H9 (cell line): Measurements from ENCODE around the gene KCNH1. TPM values are rescaled to one million over a fixed set of nuclear protein-coding genes. Genes with fewer than 3 reads are reported as not detected.

Experiments
- DNase-seq: peaks from one replicate; pipeline ENCODE4 v3.0.0-alpha.2; 2017
- H2AFZ ChIP-seq: one replicate; pipeline ENCODE4 v1.6.1; 2013; ENCODE audit warnings: mild to moderate bottlenecking, low read length, control low read depth, moderate library complexity
- H2AK5ac ChIP-seq: 2 replicates; pipeline ENCODE4 v1.6.1; 2013; ENCODE audit warnings: low read length, control low read depth, mixed read lengths; ENCODE audit not compliant: insufficient read length
- H2BK120ac ChIP-seq: one replicate; pipeline ENCODE4 v1.6.1; 2013; ENCODE audit warnings: low read depth, mild to moderate bottlenecking, low read length, control low read depth, inconsistent platforms; ENCODE audit not compliant: poor library complexity, severe bottlenecking
- H2BK12ac ChIP-seq: 2 replicates; pipeline ENCODE4 v1.6.1; 2013; ENCODE audit warnings: low read length, control low read depth, mixed read lengths, low read depth; ENCODE audit not compliant: insufficient read length
- H2BK15ac ChIP-seq: 2 replicates; pipeline ENCODE4 v1.6.1; 2013; ENCODE audit warnings: low read depth, low read length, control low read depth
- H2BK20ac ChIP-seq: one replicate; pipeline ENCODE4 v1.6.1; 2013; ENCODE audit warnings: low read depth, mild to moderate bottlenecking, low read length, control low read depth, inconsistent platforms; ENCODE audit not compliant: poor library complexity, severe bottlenecking
- H2BK5ac ChIP-seq: 2 replicates; pipeline ENCODE4 v1.6.1; 2013; ENCODE audit warnings: low read length, control low read depth, mixed read lengths; ENCODE audit not compliant: insufficient read length
- H3K14ac ChIP-seq: 2 replicates; pipeline ENCODE4 v1.6.1; 2013; ENCODE audit warnings: low read length, control low read depth; ENCODE audit not compliant: insufficient read depth
- H3K18ac ChIP-seq: 2 replicates; pipeline ENCODE4 v1.6.1; 2013; ENCODE audit warnings: low read depth, mild to moderate bottlenecking, mixed read lengths, low read length, control low read depth; ENCODE audit not compliant: insufficient read length
- H3K23ac ChIP-seq: 2 replicates; pipeline ENCODE4 v1.6.1; 2013; ENCODE audit warnings: low read length, control low read depth, mixed read lengths, low read depth; ENCODE audit not compliant: insufficient read length
- H3K23me2 ChIP-seq: 2 replicates; pipeline ENCODE4 v1.6.1; 2013; ENCODE audit warnings: low read depth, mild to moderate bottlenecking, mixed read lengths, low read length, control low read depth; ENCODE audit not compliant: insufficient read length, poor library complexity, severe bottlenecking
- H3K27ac ChIP-seq: 2 replicates; pipeline ENCODE4 v1.5.1; 2013; ENCODE audit warnings: low read length, control low read depth, mixed read lengths, low read depth; ENCODE audit not compliant: insufficient read length
- H3K27me3 ChIP-seq: 2 replicates; pipeline ENCODE4 v1.6.1; 2013; ENCODE audit warnings: low read length, control low read depth, inconsistent platforms; ENCODE audit not compliant: insufficient read depth
- H3K4ac ChIP-seq: 2 replicates; pipeline ENCODE4 v1.6.1; 2013; ENCODE audit warnings: low read depth, mild to moderate bottlenecking, control low read depth, inconsistent platforms, low read length, moderate library complexity
- H3K4me1 ChIP-seq: 2 replicates; pipeline ENCODE4 v1.6.1; 2013; ENCODE audit warnings: low read length, control low read depth, inconsistent platforms; ENCODE audit not compliant: insufficient read depth
- H3K4me2 ChIP-seq: 2 replicates; pipeline ENCODE4 v1.6.1; 2013; ENCODE audit warnings: low read length, control low read depth, mixed read lengths; ENCODE audit not compliant: insufficient read length, insufficient read depth
- H3K56ac ChIP-seq: 2 replicates; pipeline ENCODE4 v1.6.1; 2013; ENCODE audit warnings: low read depth, mild to moderate bottlenecking, mixed read lengths, low read length, control low read depth; ENCODE audit not compliant: insufficient read length
- H3K79me1 ChIP-seq: 2 replicates; pipeline ENCODE4 v1.6.1; 2013; ENCODE audit warnings: low read depth, mild to moderate bottlenecking, moderate library complexity, low read length, control low read depth, inconsistent platforms; ENCODE audit not compliant: insufficient read depth, poor library complexity, severe bottlenecking
- H3K79me2 ChIP-seq: 2 replicates; pipeline ENCODE4 v1.6.1; 2013; ENCODE audit warnings: low read length, control low read depth, inconsistent platforms; ENCODE audit not compliant: insufficient read depth
- H3K9ac ChIP-seq: 2 replicates; pipeline ENCODE4 v1.6.1; 2013; ENCODE audit warnings: low read length, control low read depth, mixed read lengths; ENCODE audit not compliant: insufficient read length; ENCODE audit errors: extremely low read depth
- H3K9me3 ChIP-seq: one replicate; pipeline ENCODE4 v1.6.1; 2013; ENCODE audit warnings: low read depth, low read length, inconsistent platforms; ENCODE audit not compliant: control insufficient read depth
- H3T11ph ChIP-seq: one replicate; pipeline ENCODE4 v1.6.1; 2013; ENCODE audit warnings: mild to moderate bottlenecking, low read length, control low read depth, inconsistent platforms
- H4K20me1 ChIP-seq: one replicate; pipeline ENCODE4 v1.6.1; 2013; ENCODE audit not compliant: control insufficient read depth, insufficient read length, insufficient read depth
- H4K5ac ChIP-seq: 2 replicates; pipeline ENCODE4 v1.6.1; 2013; ENCODE audit warnings: low read depth, mild to moderate bottlenecking, mixed read lengths, low read length, control low read depth; ENCODE audit not compliant: insufficient read length
- H4K8ac ChIP-seq: replicated peaks from 2 replicates; pipeline ENCODE4 v1.6.1; 2013; ENCODE audit warnings: low read length, control low read depth, mixed read lengths, low read depth; ENCODE audit not compliant: insufficient read length
- H4K91ac ChIP-seq: 2 replicates; pipeline ENCODE4 v1.6.1; 2013; ENCODE audit warnings: low read depth, mild to moderate bottlenecking, moderate library complexity, mixed read lengths, low read length, control low read depth; ENCODE audit not compliant: insufficient read length
- H3K27ac Mint-ChIP-seq, 3 experiments: 2 replicates in 2 of 3; 3 replicates in 1 of 3; pipeline ENCODE4 v1.8.0; 2020 to 2021; ENCODE audit warnings: mixed read lengths in 3 of 3, mild to moderate bottlenecking in 1 of 3, moderate library complexity in 1 of 3
- H3K27me3 Mint-ChIP-seq: 2 replicates; pipeline ENCODE4 v1.8.0; 2021; ENCODE audit warnings: low read depth, mild to moderate bottlenecking, moderate library complexity, mixed read lengths
- H3K36me3 Mint-ChIP-seq, 3 experiments: 2 replicates in 2 of 3; 3 replicates in 1 of 3; pipeline ENCODE4 v1.8.0; 2020 to 2021; ENCODE audit warnings: low read depth in 3 of 3, mixed read lengths in 3 of 3; ENCODE audit not compliant: insufficient read depth in 1 of 3
- H3K4me1 Mint-ChIP-seq, 2 experiments: 2 replicates each; pipeline ENCODE4 v1.8.0; 2020; ENCODE audit warnings: mixed read lengths in 2 of 2
- H3K4me3 Mint-ChIP-seq, 2 experiments: 2 replicates in 1 of 2; 3 replicates in 1 of 2; pipeline ENCODE4 v1.8.0; 2020 to 2021; ENCODE audit warnings: mild to moderate bottlenecking in 2 of 2, mixed read lengths in 2 of 2, moderate library complexity in 1 of 2
- H3K9me3 Mint-ChIP-seq, 2 experiments: 2 replicates in 1 of 2; 3 replicates in 1 of 2; pipeline ENCODE4 v1.8.0; 2020; ENCODE audit warnings: mild to moderate bottlenecking in 2 of 2, mixed read lengths in 2 of 2, moderate library complexity in 1 of 2
- CTCF ChIP-seq: fragments of 200-600 bp; sonication (generic); conservative IDR thresholded peaks from 3 replicates; pipeline ENCODE4 v1.8.0; 2021; ENCODE audit warnings: antibody characterized with exemption, mild to moderate bottlenecking
- WGBS: extraction: QIAGEN DNeasy Blood & Tissue Kit; methylation state at CpG from one replicate; pipeline ENCODE4 v1.1.7; 2013; ENCODE audit warnings: missing lambda C conversion rate, low lambda C conversion rate, mixed read lengths; ENCODE audit not compliant: insufficient read length; ENCODE audit errors: extremely low coverage; 5-methylcytosine and 5-hydroxymethylcytosine counted together
- total RNA-seq: library from RNA; stranded (reverse); gene quantifications from 2 replicates; pipeline ENCODE4 v1.2.1, GENCODE V29; 2021

KCNH1 gene
- total RNA-seq, 1 experiment from 2014 or later = 0.11 TPM

GRCh38 chr1:210687582-210688279 is 446.2 kb downstream of the KCNH1 start:
- Histone ChIP-seq H2AFZ (no peak overlapping the region), H3K23ac (no peak overlapping the region), H3K79me2 (no peaks in the 10 kb centered on the region), H2BK5ac (no peak overlapping the region), H3K27me3 (no peaks in the 10 kb centered on the region), H3K18ac (no peak overlapping the region), H3K4me1 (no peaks in the 10 kb centered on the region), H2BK120ac (no peak overlapping the region), H4K20me1 (no peaks in the 10 kb centered on the region), H2BK15ac (no peak overlapping the region), H2BK20ac (no peak overlapping the region), H3K27ac (no peak overlapping the region), H3K79me1 (no peaks in the 10 kb centered on the region), H4K91ac (no peak overlapping the region), H2AK5ac (no peak overlapping the region), H4K5ac (no peak overlapping the region), H3K14ac (no peak overlapping the region), H3K23me2 (no peaks in the 10 kb centered on the region), H3K4me2 (no peak overlapping the region), H3K56ac (no peak overlapping the region), H2BK12ac (no peak overlapping the region), H3K9ac (no peak overlapping the region), H3T11ph (no peak overlapping the region), H4K8ac (no peak overlapping the region), H3K9me3 (no peaks in the 10 kb centered on the region), H3K4ac (no peak overlapping the region)
- H3K4me1 Mint-ChIP-seq = no peaks in the 10 kb centered on the region
- H3K27me3 Mint-ChIP-seq = no peaks in the 10 kb centered on the region
- DNase-seq = no peak
- H3K36me3 Mint-ChIP-seq = no peaks in the 10 kb centered on the region
- no peak overlapping the region; a peak in 1 of 7 replicates for H3K27ac Mint-ChIP-seq
- no peaks in the 10 kb centered on the region for H3K9me3 Mint-ChIP-seq
- no CpG with 5 or more reads among the region's 7 CpGs for WGBS
- no peak overlapping the region for H3K4me3 Mint-ChIP-seq
- no peak for TF ChIP-seq CTCF
